Measurements from ENCODE around the gene VWC2L.

DNA sequence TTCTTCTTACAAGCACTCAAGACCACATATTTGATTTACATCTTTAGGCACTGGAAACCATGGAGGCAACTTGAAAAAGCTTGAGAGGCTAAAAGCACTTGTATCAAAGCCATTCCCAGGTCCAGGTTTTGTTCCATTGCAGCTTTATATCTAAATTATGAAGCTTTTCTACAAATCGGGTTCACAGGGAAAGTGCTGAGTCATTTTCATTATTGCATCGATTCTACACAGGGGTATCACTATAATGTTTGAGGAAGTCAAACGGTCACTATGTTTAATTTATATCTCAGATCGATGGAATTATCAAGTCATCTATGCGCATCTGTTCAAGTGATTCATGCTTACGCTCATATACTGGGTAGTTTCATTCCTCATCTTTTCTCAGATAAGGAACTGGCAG, 118.7 kb downstream of the VWC2L start:
- TF ChIP-seq POLR2A (IDR thresholded peaks at IDR 0.05; ENCODE audit: low read depth, low read length) (no peak), POLR2AphosphoS5 (IDR thresholded peaks at IDR 0.05; ENCODE audit: low read depth, low read length) (no peak), TAF1 (IDR thresholded peaks at IDR 0.05; ENCODE audit: low read depth, low read length) (no peak), POU2F2 (IDR thresholded peaks at IDR 0.05; ENCODE audit: low read depth, low read length) (no peak), SPI1 (IDR thresholded peaks at IDR 0.05; ENCODE audit: low read depth, low read length) (no peak)
